GM21737 (cell line): ENCODE results near the gene MAP2K1.
"Not testable (repeated sequence)": the region's sequence is repeated elsewhere in the genome, so short reads cannot be mapped to it uniquely, and the experiment has no call there.

Experiments used
- ATAC-seq: cut with Tn5 transposase; IDR thresholded peaks from one replicate; pipeline ENCODE4 v1.9.1; 2021; ENCODE audit warnings: mild to moderate bottlenecking, moderate library complexity; ENCODE audit not compliant: unreplicated experiment

Gene MAP2K1

GRCh38 chr15:66502491-66502890, 115.8 kb downstream of the MAP2K1 start:
- ATAC-seq: no peak

GRCh38 chr15:66503041-66503648, 116.4 kb downstream of the MAP2K1 start:
- ATAC-seq: not testable (repeated sequence)

GRCh38 chr15:66503780-66504562, 117.3 kb downstream of the MAP2K1 start:
- ATAC-seq: no peak

GRCh38 chr15:66504563-66505429, 118.1 kb downstream of the MAP2K1 start, which contains the start of the genes RPL4 and ZWILCH:
RPL4 (minus strand) TSS chr15:66504855; CDS start chr15:66504790, 65 bp downstream.
ZWILCH (plus strand) TSS chr15:66505326; CDS start chr15:66505339, 13 bp downstream.
- ATAC-seq: peak; percentile 63

GRCh38 chr15:66505430-66505811, 118.7 kb downstream of the MAP2K1 start:
- no peak for ATAC-seq

GRCh38 chr15:66505818-66506217, 119.1 kb downstream of the MAP2K1 start:
- ATAC-seq: no peak

- no peak for ATAC-seq
Measured at GRCh38 chr15:66508293-66508883, 121.7 kb downstream of the MAP2K1 start.

- ATAC-seq: no peak
Measured at GRCh38 chr15:66514586-66514985, 127.9 kb downstream of the MAP2K1 start.

- no peak for ATAC-seq
Measured at GRCh38 chr15:66515901-66516322, 129.2 kb downstream of the MAP2K1 start.

- ATAC-seq: no peak
Measured at GRCh38 chr15:66523926-66524325, 137.2 kb downstream of the MAP2K1 start.

- no peak for ATAC-seq
Measured at GRCh38 chr15:66524838-66525237, 138.1 kb downstream of the MAP2K1 start.

- no peak for ATAC-seq
Measured at GRCh38 chr15:66535056-66535455, 148.3 kb downstream of the MAP2K1 start.
